ENCODE data around the gene FBXW4. TPM values are rescaled to one million over a fixed set of nuclear protein-coding genes. Genes with fewer than 3 reads are reported as not detected.

FBXW4 gene
- polyA plus RNA-seq, 1 donor from 2014 or later: 7.7 TPM

DNA sequence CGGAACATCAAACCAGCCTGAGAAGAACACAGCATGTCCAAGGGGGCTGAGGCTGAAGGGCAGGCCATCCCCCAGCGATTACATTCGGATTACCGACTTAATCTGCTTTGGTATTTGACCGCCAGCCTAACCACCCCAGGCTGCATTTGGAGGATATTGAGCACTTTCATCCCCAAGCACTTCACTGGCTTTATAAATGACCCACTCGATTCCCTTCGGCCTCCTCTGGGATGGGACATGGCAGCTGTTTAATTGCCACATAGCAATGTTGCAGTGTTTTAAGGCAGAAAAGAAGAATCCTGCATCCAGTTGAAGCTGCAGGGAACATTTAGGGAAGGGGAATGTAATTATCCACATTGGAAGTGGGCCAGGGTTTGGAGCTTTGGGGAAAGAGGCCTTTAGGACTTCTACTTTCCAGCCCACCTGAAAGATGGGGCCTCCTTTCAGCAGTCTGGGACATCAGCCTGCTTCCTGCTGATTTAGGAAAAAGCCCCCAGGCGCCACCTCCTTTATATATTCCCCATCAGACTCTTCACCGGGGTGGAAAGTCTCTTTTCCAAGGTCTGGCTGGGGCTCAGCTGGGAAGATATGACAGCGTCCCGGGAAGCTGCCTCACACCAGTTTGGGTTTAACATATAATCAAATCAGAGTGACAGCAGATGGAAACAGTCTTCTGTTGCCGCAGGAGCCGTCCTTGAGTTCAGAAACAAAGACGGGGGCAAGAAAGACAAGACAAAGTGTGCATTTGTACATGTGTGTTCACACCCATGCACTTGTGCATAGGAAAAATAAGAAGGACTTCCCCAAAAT lies 97.7 kb downstream of the FBXW4 start:
- H2AFZ ChIP-seq (ENCODE audit: low read depth, low read length): no peak overlapping the region
- H3K27me3 ChIP-seq (ENCODE audit: insufficient read depth, low read depth, low read length): no peaks in the 10 kb centered on the region
- no peak overlapping the region for H3K4me2 ChIP-seq (ENCODE audit: low read length)
- no peaks in the 10 kb centered on the region for H3K79me2 ChIP-seq (replicated peaks; ENCODE audit: insufficient read depth, low read length)
- no peaks in the 10 kb centered on the region for H3K9me3 ChIP-seq (ENCODE audit: low read length)
- no peaks in the 10 kb centered on the region for H3K36me3 ChIP-seq (ENCODE audit: insufficient read depth, low read length)
- H3F3A ChIP-seq (ENCODE audit: insufficient read depth, low read length, poor library complexity, severe bottlenecking): no peaks in the 10 kb centered on the region
- no peaks in the 10 kb centered on the region for H4K20me1 ChIP-seq (ENCODE audit: insufficient read depth)
- no peak for TF ChIP-seq EZH2 (IDR thresholded peaks at IDR 0.05; ENCODE audit: borderline replicate concordance, insufficient read depth, low read length, poor library complexity, severe bottlenecking)
- TF ChIP-seq, protein P1, sequence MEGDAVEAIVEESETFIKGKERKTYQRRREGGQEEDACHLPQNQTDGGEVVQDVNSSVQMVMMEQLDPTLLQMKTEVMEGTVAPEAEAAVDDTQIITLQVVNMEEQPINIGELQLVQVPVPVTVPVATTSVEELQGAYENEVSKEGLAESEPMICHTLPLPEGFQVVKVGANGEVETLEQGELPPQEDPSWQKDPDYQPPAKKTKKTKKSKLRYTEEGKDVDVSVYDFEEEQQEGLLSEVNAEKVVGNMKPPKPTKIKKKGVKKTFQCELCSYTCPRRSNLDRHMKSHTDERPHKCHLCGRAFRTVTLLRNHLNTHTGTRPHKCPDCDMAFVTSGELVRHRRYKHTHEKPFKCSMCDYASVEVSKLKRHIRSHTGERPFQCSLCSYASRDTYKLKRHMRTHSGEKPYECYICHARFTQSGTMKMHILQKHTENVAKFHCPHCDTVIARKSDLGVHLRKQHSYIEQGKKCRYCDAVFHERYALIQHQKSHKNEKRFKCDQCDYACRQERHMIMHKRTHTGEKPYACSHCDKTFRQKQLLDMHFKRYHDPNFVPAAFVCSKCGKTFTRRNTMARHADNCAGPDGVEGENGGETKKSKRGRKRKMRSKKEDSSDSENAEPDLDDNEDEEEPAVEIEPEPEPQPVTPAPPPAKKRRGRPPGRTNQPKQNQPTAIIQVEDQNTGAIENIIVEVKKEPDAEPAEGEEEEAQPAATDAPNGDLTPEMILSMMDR (IDR thresholded peaks at IDR 0.05; ENCODE audit: poor library complexity, severe bottlenecking): no peak
- TF ChIP-seq, protein P2, sequence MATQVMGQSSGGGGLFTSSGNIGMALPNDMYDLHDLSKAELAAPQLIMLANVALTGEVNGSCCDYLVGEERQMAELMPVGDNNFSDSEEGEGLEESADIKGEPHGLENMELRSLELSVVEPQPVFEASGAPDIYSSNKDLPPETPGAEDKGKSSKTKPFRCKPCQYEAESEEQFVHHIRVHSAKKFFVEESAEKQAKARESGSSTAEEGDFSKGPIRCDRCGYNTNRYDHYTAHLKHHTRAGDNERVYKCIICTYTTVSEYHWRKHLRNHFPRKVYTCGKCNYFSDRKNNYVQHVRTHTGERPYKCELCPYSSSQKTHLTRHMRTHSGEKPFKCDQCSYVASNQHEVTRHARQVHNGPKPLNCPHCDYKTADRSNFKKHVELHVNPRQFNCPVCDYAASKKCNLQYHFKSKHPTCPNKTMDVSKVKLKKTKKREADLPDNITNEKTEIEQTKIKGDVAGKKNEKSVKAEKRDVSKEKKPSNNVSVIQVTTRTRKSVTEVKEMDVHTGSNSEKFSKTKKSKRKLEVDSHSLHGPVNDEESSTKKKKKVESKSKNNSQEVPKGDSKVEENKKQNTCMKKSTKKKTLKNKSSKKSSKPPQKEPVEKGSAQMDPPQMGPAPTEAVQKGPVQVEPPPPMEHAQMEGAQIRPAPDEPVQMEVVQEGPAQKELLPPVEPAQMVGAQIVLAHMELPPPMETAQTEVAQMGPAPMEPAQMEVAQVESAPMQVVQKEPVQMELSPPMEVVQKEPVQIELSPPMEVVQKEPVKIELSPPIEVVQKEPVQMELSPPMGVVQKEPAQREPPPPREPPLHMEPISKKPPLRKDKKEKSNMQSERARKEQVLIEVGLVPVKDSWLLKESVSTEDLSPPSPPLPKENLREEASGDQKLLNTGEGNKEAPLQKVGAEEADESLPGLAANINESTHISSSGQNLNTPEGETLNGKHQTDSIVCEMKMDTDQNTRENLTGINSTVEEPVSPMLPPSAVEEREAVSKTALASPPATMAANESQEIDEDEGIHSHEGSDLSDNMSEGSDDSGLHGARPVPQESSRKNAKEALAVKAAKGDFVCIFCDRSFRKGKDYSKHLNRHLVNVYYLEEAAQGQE (IDR thresholded peaks at IDR 0.05; ENCODE audit: borderline replicate concordance): no peak
- no peak for TF ChIP-seq RAD21 (conservative IDR thresholded peaks at IDR 0.05)
- TF ChIP-seq POLR2AphosphoS5 (IDR thresholded peaks at IDR 0.05): no peak
- no peak for TF ChIP-seq MXI1 (conservative IDR thresholded peaks at IDR 0.05; ENCODE audit: poor library complexity, severe bottlenecking)
- no peak for TF ChIP-seq SMC3 (conservative IDR thresholded peaks at IDR 0.05; ENCODE audit: poor library complexity)
- no peak for TF ChIP-seq TAF1 (IDR thresholded peaks at IDR 0.05; ENCODE audit: low read depth)
- TF ChIP-seq EP300 (conservative IDR thresholded peaks at IDR 0.05; ENCODE audit: poor library complexity, severe bottlenecking): no peak
- no peak overlapping the region for H3K27ac ChIP-seq (ENCODE audit: low read length)
- no peak overlapping the region for H3K4me3 ChIP-seq (ENCODE audit: low read length)
- H3K9me2 ChIP-seq (ENCODE audit: insufficient read depth, low read length): no peaks in the 10 kb centered on the region
- H3K9ac ChIP-seq (ENCODE audit: low read length): no peak overlapping the region

DNA sequence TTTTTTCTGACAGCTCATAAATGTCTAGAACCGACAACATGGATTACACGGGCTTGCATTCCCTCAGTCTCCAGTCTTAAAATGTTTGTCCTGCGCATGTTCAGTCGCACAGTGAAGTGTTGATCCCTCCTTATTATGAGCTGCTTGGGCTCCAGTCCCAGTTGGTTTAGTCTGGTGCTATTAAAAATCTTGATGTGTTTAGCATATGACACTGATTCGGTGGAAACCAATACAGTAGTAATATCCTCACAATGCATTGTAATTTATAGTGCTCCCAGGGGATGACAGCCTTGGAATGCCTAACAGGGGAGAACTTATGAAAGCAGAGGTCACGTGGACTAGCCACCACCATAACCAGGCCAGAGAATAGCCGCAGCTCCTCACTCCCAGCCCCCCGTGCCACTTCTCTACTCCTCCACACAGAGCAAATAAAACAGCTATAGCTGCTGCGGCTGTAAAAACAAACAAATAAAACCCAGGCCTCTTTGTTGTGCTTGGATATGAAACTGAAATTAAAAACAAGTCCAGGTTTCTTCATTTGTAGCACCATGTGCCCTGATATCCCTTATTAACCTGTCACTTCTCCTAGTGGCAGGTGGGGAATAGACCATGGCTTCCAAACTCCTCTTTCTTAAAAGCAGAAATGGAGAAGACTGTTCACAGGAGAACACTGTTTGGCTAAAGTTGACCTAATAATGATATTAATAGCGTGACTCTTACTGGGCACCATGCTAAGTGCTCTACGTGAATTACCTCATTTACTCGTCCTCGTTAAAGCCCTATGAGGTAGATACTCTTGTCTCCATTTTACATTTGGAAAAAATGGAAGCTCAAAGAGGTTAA lies 99.2 kb downstream of the FBXW4 start:
- Histone ChIP-seq H3F3A (ENCODE audit: insufficient read depth, low read length, poor library complexity, severe bottlenecking) (no peaks in the 10 kb centered on the region), H3K9me3 (ENCODE audit: low read length) (no peaks in the 10 kb centered on the region), H3K4me2 (ENCODE audit: low read length) (no peak overlapping the region), H3K9me2 (ENCODE audit: insufficient read depth, low read length) (no peaks in the 10 kb centered on the region), H3K9ac (ENCODE audit: low read length) (no peak overlapping the region), H3K27ac (ENCODE audit: low read length) (no peak overlapping the region), H3K4me3 (ENCODE audit: low read length) (no peak overlapping the region), H3K79me2 (replicated peaks; ENCODE audit: insufficient read depth, low read length) (no peaks in the 10 kb centered on the region), H2AFZ (ENCODE audit: low read depth, low read length) (no peak overlapping the region), H4K20me1 (ENCODE audit: insufficient read depth) (no peaks in the 10 kb centered on the region), H3K27me3 (ENCODE audit: insufficient read depth, low read depth, low read length) (no peaks in the 10 kb centered on the region), H3K36me3 (ENCODE audit: insufficient read depth, low read length) (no peaks in the 10 kb centered on the region)
- TF ChIP-seq MXI1 (conservative IDR thresholded peaks at IDR 0.05; ENCODE audit: poor library complexity, severe bottlenecking): no peak
- TF ChIP-seq EP300 (conservative IDR thresholded peaks at IDR 0.05; ENCODE audit: poor library complexity, severe bottlenecking): no peak
- no peak for TF ChIP-seq TAF1 (IDR thresholded peaks at IDR 0.05; ENCODE audit: low read depth)
- TF ChIP-seq, protein P2 (IDR thresholded peaks at IDR 0.05; ENCODE audit: borderline replicate concordance): no peak
- no peak for TF ChIP-seq RAD21 (conservative IDR thresholded peaks at IDR 0.05)
- TF ChIP-seq, protein P1 (IDR thresholded peaks at IDR 0.05; ENCODE audit: poor library complexity, severe bottlenecking): no peak
- TF ChIP-seq SMC3 (conservative IDR thresholded peaks at IDR 0.05; ENCODE audit: poor library complexity): no peak
- TF ChIP-seq POLR2AphosphoS5 (IDR thresholded peaks at IDR 0.05): no peak
- TF ChIP-seq EZH2 (IDR thresholded peaks at IDR 0.05; ENCODE audit: borderline replicate concordance, insufficient read depth, low read length, poor library complexity, severe bottlenecking): no peak
